ENCODE measurements around the gene KLF16. TPM values are rescaled to one million over a fixed set of nuclear protein-coding genes. Genes with fewer than 3 reads are reported as not detected.
A peak's percentile ranks its signal among the peaks of the same experiment; 100 is the strongest.

The KLF16 gene
- total and polyA plus RNA-seq, 10 of the 15 experiments (the other 5 are each of a cell fraction or from before 2014, with no cell fraction given) = 0.03 to 41.2 (median 2.6) TPM

GRCh38 chr19:1853295-1854038 lies 9.9 kb downstream of the KLF16 start (continued):
- TF ChIP-seq, protein P1, sequence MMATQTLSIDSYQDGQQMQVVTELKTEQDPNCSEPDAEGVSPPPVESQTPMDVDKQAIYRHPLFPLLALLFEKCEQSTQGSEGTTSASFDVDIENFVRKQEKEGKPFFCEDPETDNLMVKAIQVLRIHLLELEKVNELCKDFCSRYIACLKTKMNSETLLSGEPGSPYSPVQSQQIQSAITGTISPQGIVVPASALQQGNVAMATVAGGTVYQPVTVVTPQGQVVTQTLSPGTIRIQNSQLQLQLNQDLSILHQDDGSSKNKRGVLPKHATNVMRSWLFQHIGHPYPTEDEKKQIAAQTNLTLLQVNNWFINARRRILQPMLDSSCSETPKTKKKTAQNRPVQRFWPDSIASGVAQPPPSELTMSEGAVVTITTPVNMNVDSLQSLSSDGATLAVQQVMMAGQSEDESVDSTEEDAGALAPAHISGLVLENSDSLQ (IDR thresholded peaks at IDR 0.05) = no peak
- peak; percentile 80 for TF ChIP-seq ZBTB4 (CRISPR knock-in tag; IDR thresholded peaks at IDR 0.05)
- TF ChIP-seq RCOR1 (conservative IDR thresholded peaks at IDR 0.05; ENCODE audit: low read depth, low read length) = no peak
- no peak for TF ChIP-seq MYB (IDR thresholded peaks at IDR 0.05; ENCODE audit: borderline replicate concordance, low read depth, low read length)
- TF ChIP-seq PRDM15 (CRISPR knock-in tag; IDR thresholded peaks at IDR 0.05) = peak; percentile 80; the same call in 1 of the 2 replicates
- TF ChIP-seq IKZF1 (conservative IDR thresholded peaks at IDR 0.05) = peak; percentile 39; the same call in 1 of the 2 replicates
- no peak for TF ChIP-seq CHD4 (IDR thresholded peaks at IDR 0.05)
- TF ChIP-seq MYC (IDR thresholded peaks at IDR 0.05; ENCODE audit: insufficient read depth, insufficient read length, insufficient replicate concordance, low read length, severe bottlenecking) = no peak
- 0 out of 2 replicates have a peak, but pooled peaks have one; percentile 20 for TF ChIP-seq TCF12 (IDR thresholded peaks at IDR 0.05; ENCODE audit: low read depth, low read length)
- TF ChIP-seq FOXK2 (IDR thresholded peaks at IDR 0.05) = no peak
- TF ChIP-seq, protein P2, sequence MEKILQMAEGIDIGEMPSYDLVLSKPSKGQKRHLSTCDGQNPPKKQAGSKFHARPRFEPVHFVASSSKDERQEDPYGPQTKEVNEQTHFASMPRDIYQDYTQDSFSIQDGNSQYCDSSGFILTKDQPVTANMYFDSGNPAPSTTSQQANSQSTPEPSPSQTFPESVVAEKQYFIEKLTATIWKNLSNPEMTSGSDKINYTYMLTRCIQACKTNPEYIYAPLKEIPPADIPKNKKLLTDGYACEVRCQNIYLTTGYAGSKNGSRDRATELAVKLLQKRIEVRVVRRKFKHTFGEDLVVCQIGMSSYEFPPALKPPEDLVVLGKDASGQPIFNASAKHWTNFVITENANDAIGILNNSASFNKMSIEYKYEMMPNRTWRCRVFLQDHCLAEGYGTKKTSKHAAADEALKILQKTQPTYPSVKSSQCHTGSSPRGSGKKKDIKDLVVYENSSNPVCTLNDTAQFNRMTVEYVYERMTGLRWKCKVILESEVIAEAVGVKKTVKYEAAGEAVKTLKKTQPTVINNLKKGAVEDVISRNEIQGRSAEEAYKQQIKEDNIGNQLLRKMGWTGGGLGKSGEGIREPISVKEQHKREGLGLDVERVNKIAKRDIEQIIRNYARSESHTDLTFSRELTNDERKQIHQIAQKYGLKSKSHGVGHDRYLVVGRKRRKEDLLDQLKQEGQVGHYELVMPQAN (conservative IDR thresholded peaks at IDR 0.05) = no peak
- TF ChIP-seq GABPA (IDR thresholded peaks at IDR 0.05; ENCODE audit: low read depth) = no peak
- TF ChIP-seq TCF7 (IDR thresholded peaks at IDR 0.05; ENCODE audit: borderline replicate concordance) = no peak
- TF ChIP-seq ZNF274 (IDR thresholded peaks at IDR 0.05; ENCODE audit: insufficient read depth, insufficient read length) = no peak
- TF ChIP-seq ATF7 (IDR thresholded peaks at IDR 0.05; ENCODE audit: low read depth) = no peak
- peak; percentile 90 for TF ChIP-seq SMARCA5 (IDR thresholded peaks at IDR 0.05)
- TF ChIP-seq RAD21 (IDR thresholded peaks at IDR 0.05; ENCODE audit: insufficient read depth, low read depth, low read length) = no peak
